GM23338 (cell line): ENCODE measurements around the gene WFDC9. TPM values are rescaled to one million over a fixed set of nuclear protein-coding genes. Genes with fewer than 3 reads are reported as not detected.

Source experiments
- ATAC-seq: fragments of 200-7000 bp; cut with Tn5 transposase; 3 replicates; pipeline ENCODE4 v1.9.1; 2020
- DNase-seq: peaks from one replicate; pipeline ENCODE4 v3.0.0-alpha.2; 2015; ENCODE audit warnings: low spot score
- H2AFZ ChIP-seq: fragments of 200-600 bp; sonication (generic); 2 replicates; pipeline ENCODE4 v1.8.0; 2016; ENCODE audit warnings: antibody characterized with exemption, mild to moderate bottlenecking, moderate library complexity
- H3F3A ChIP-seq: fragments of 200-600 bp; sonication (generic); replicated peaks from 2 replicates; pipeline ENCODE4 v1.8.0; 2017; ENCODE audit warnings: antibody characterized with exemption, mixed run types, low read depth
- H3K27ac ChIP-seq: fragments of 200-600 bp; sonication (generic); 2 replicates; pipeline ENCODE4 v1.6.1; 2016; ENCODE audit warnings: low read depth
- H3K27me3 ChIP-seq: fragments of 200-600 bp; sonication (generic); 2 replicates; pipeline ENCODE4 v1.8.0; 2016; ENCODE audit warnings: mild to moderate bottlenecking, mixed run types, moderate library complexity; ENCODE audit not compliant: insufficient read depth
- H3K36me3 ChIP-seq: fragments of 200-600 bp; sonication (generic); 2 replicates; pipeline ENCODE4 v1.8.0; 2016; ENCODE audit warnings: mild to moderate bottlenecking; ENCODE audit not compliant: insufficient read depth
- H3K4me1 ChIP-seq: fragments of 200-600 bp; sonication (generic); 2 replicates; pipeline ENCODE4 v1.8.0; 2016; ENCODE audit warnings: mild to moderate bottlenecking, moderate library complexity; ENCODE audit not compliant: insufficient read depth
- H3K4me2 ChIP-seq: fragments of 200-600 bp; sonication (generic); 2 replicates; pipeline ENCODE4 v1.7.1; 2017; ENCODE audit warnings: mixed run types
- H3K4me3 ChIP-seq: fragments of 200-600 bp; sonication (generic); 2 replicates; pipeline ENCODE4 v1.6.1; 2016; ENCODE audit warnings: mixed run types
- H3K79me2 ChIP-seq: fragments of 200-600 bp; sonication (generic); replicated peaks from 2 replicates; pipeline ENCODE4 v1.8.0; 2017; ENCODE audit warnings: mild to moderate bottlenecking; ENCODE audit not compliant: insufficient read depth
- H3K9me2 ChIP-seq: fragments of 200-600 bp; sonication (generic); 2 replicates; pipeline ENCODE4 v1.8.0; 2017; ENCODE audit not compliant: insufficient read depth
- H4K20me1 ChIP-seq: fragments of 200-600 bp; sonication (generic); replicated peaks from 2 replicates; pipeline ENCODE4 v1.8.0; 2017; ENCODE audit warnings: mild to moderate bottlenecking; ENCODE audit not compliant: insufficient read depth
- H3K27ac Mint-ChIP-seq: 2 replicates; pipeline ENCODE4 v1.8.0; 2020; ENCODE audit warnings: inconsistent platforms, mild to moderate bottlenecking, moderate library complexity, mixed read lengths
- H3K27me3 Mint-ChIP-seq: 3 replicates; pipeline ENCODE4 v1.8.0; 2022; ENCODE audit warnings: low read depth, mild to moderate bottlenecking, moderate library complexity, mixed read lengths, inconsistent platforms; ENCODE audit not compliant: insufficient read depth, poor library complexity
- H3K36me3 Mint-ChIP-seq: 3 replicates; pipeline ENCODE4 v1.8.0; 2021; ENCODE audit warnings: low read depth, mild to moderate bottlenecking, inconsistent platforms, moderate library complexity, mixed read lengths
- H3K4me1 Mint-ChIP-seq: 3 replicates; pipeline ENCODE4 v1.8.0; 2020; ENCODE audit warnings: mild to moderate bottlenecking, inconsistent platforms, mixed read lengths
- H3K4me3 Mint-ChIP-seq: 3 replicates; pipeline ENCODE4 v1.8.0; 2021; ENCODE audit warnings: moderate library complexity, mild to moderate bottlenecking, inconsistent platforms, mixed read lengths
- H3K9me3 Mint-ChIP-seq: 3 replicates; pipeline ENCODE4 v1.8.0; 2020; ENCODE audit warnings: moderate library complexity, mild to moderate bottlenecking, inconsistent platforms, mixed read lengths
- CREB1 ChIP-seq: fragments of 250-450 bp; sonication (Bioruptor Pico); IDR thresholded peaks from 2 replicates; pipeline ENCODE4 v1.5.0; 2020; ENCODE audit warnings: low read depth, mild to moderate bottlenecking, moderate library complexity
- EZH2phosphoT487 ChIP-seq: fragments of 200-600 bp; sonication (generic); IDR thresholded peaks from one replicate; pipeline ENCODE4 v1.8.1; 2018; ENCODE audit warnings: antibody characterized with exemption; ENCODE audit not compliant: unreplicated experiment
- POLR2AphosphoS5 ChIP-seq: IDR thresholded peaks from 2 replicates; pipeline ENCODE4 v1.6.1; 2016; ENCODE audit warnings: antibody characterized with exemption, low read depth
- STAT1 ChIP-seq: IDR thresholded peaks from one replicate; pipeline ENCODE4 v1.6.1; 2016; ENCODE audit warnings: antibody characterized with exemption; ENCODE audit not compliant: unreplicated experiment
- ZNF331 ChIP-seq: fragments of 250-450 bp; sonication (Bioruptor Pico); IDR thresholded peaks from 2 replicates; pipeline ENCODE4 v1.5.0; 2020; ENCODE audit warnings: low read depth, mild to moderate bottlenecking, moderate library complexity
- polyA plus RNA-seq: library from polyadenylated mRNA; unstranded; fragments of >200 nt; fragmentation: Nextera tagmentation; extraction: Ambion mirVana; gene quantifications from 2 replicates; pipeline ENCODE4 v1.2.1, GENCODE V29; 2016
- total RNA-seq: library from RNA; depleted of rRNA; stranded (reverse); fragments of >200 nt; shearing (Covaris generic); gene quantifications from 2 replicates; pipeline ENCODE4 v1.2.3, GENCODE V29; 2014
- TF ChIP-seq, protein P1 (sequence below): IDR thresholded peaks from 2 replicates; pipeline ENCODE4 v1.6.1; 2016; ENCODE audit warnings: antibody characterized with exemption
- TF ChIP-seq, protein P2 (sequence below), 2 experiments: fragments of 200-600 bp in 1 of 2; sonication (generic) in 1 of 2; conservative IDR thresholded peaks; 2 replicates each; pipeline versions ENCODE4 v1.5.1 to v1.6.1; 2016 to 2017; ENCODE audit warnings: antibody characterized with exemption in 2 of 2, low read depth in 2 of 2, mild to moderate bottlenecking in 2 of 2, moderate library complexity in 1 of 2

WFDC9 gene
- total and polyA plus RNA-seq, 2 experiments from 2014 or later = not detected

DNA sequence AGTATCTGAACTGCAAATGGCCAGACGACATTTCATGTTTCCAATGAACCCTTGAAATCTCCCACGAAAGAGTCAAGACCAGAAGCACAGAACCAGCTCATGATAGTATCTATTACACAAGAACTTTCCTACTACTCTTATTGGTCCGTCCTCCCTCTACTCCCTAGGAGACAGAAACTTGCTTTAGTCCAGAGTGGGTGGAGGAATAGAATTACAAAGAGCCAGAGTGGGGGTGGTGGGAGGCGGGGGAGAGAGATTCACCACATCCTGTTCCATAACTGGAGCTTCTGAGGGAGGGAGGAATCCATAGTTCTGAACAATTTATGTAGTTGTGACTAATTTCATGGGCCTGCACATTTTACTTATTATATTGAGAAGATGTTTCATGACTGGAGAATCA, 20.0 kb downstream of the WFDC9 start (continued):
- TF ChIP-seq, protein P1, sequence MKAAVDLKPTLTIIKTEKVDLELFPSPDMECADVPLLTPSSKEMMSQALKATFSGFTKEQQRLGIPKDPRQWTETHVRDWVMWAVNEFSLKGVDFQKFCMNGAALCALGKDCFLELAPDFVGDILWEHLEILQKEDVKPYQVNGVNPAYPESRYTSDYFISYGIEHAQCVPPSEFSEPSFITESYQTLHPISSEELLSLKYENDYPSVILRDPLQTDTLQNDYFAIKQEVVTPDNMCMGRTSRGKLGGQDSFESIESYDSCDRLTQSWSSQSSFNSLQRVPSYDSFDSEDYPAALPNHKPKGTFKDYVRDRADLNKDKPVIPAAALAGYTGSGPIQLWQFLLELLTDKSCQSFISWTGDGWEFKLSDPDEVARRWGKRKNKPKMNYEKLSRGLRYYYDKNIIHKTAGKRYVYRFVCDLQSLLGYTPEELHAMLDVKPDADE = no peak
- TF ChIP-seq EZH2phosphoT487 = no peak
- TF ChIP-seq, protein P2, sequence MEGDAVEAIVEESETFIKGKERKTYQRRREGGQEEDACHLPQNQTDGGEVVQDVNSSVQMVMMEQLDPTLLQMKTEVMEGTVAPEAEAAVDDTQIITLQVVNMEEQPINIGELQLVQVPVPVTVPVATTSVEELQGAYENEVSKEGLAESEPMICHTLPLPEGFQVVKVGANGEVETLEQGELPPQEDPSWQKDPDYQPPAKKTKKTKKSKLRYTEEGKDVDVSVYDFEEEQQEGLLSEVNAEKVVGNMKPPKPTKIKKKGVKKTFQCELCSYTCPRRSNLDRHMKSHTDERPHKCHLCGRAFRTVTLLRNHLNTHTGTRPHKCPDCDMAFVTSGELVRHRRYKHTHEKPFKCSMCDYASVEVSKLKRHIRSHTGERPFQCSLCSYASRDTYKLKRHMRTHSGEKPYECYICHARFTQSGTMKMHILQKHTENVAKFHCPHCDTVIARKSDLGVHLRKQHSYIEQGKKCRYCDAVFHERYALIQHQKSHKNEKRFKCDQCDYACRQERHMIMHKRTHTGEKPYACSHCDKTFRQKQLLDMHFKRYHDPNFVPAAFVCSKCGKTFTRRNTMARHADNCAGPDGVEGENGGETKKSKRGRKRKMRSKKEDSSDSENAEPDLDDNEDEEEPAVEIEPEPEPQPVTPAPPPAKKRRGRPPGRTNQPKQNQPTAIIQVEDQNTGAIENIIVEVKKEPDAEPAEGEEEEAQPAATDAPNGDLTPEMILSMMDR (conservative IDR thresholded peaks at IDR 0.05; ENCODE audit: low read depth in 2 of 2) = no peak

DNA sequence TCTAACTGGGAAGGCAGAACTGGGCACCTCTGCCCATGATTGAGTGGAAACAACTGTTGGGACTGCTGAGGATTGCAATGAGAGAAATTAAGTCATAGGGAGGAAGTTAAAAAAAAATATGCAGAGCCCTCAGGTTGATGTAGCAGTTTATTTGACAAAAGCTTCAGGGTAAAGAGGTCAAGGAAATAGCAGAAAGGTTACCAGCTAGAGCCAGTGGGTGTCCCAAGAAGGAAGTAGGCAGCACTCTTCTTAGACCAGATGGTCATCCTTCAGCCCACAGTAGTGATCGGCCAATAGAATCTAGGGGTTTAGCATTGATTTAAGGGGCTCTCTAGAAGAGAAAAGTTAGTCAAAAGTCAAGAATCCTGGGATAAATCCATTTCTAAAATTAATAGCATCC, 23.3 kb downstream of the WFDC9 start:
- H4K20me1 ChIP-seq = no peaks in the 10 kb centered on the region
- ATAC-seq (no peak), DNase-seq (no peak)
- H3K36me3 ChIP-seq = no peaks in the 10 kb centered on the region
- no peak overlapping the region for H3K27ac ChIP-seq
- H3K36me3 Mint-ChIP-seq = peaks cover 17% of the 10 kb centered on the region
- peaks cover 10% of the 10 kb centered on the region; the same call in 2 of the 3 replicates for H3K4me1 Mint-ChIP-seq
- TF ChIP-seq EZH2phosphoT487 (no peak), STAT1 (no peak), POLR2AphosphoS5 (no peak), CREB1 (CRISPR knock-in tag) (no peak), ZNF331 (CRISPR knock-in tag) (no peak)
- TF ChIP-seq, protein P1 = no peak
- TF ChIP-seq, protein P2 (conservative IDR thresholded peaks at IDR 0.05; ENCODE audit: low read depth in 2 of 2) = no peak
- peaks cover 10% of the 10 kb centered on the region for H3K9me2 ChIP-seq
- H3K27me3 Mint-ChIP-seq = no peaks in the 10 kb centered on the region
- no peak overlapping the region for H3K4me3 Mint-ChIP-seq
- no peak overlapping the region for H3K4me2 ChIP-seq
- H2AFZ ChIP-seq = no peak overlapping the region
- no peak overlapping the region for H3K27ac Mint-ChIP-seq
- H3F3A ChIP-seq = no peaks in the 10 kb centered on the region
- no peak overlapping the region for H3K4me3 ChIP-seq
- no peaks in the 10 kb centered on the region for H3K27me3 ChIP-seq
- H3K9me3 Mint-ChIP-seq = peaks cover 35% of the 10 kb centered on the region
- no peaks in the 10 kb centered on the region for H3K79me2 ChIP-seq
- H3K4me1 ChIP-seq = peaks cover 11% of the 10 kb centered on the region; the same call in 1 of the 2 replicates
